Stomach (tissue), 9 donors: ENCODE data around the gene CFAP299. TPM values are rescaled to one million over a fixed set of nuclear protein-coding genes. Genes with fewer than 3 reads are reported as not detected.

ENCODE experiments used
- DNase-seq, 2 donors: peaks; one replicate each; pipeline versions ENCODE4 v3.0.0 to v3.0.0-alpha.2; 2013 to 2019
- H3K27ac ChIP-seq, 5 donors: fragments of 200-600 bp in 4 of 5; sonication (generic) in 4 of 5; one replicate each; pipeline ENCODE4 v1.5.1; 2013 to 2019; ENCODE audit warnings: mild to moderate bottlenecking in 1 of 5, moderate library complexity in 1 of 5
- H3K27me3 ChIP-seq, 3 donors: fragments of 200-600 bp; sonication (generic); one replicate each; pipeline ENCODE4 v1.5.1; 2017 to 2019; ENCODE audit warnings: mixed run types in 1 of 3
- H3K36me3 ChIP-seq, 4 donors: fragments of 200-600 bp; sonication (generic); 1 replicate in 3 of 4; 2 replicates in 1 of 4; pipeline ENCODE4 v1.5.1; 2016 to 2019
- H3K4me1 ChIP-seq, 4 donors: fragments of 200-600 bp; sonication (generic); one replicate each; pipeline ENCODE4 v1.5.1; 2016 to 2019
- H3K4me3 ChIP-seq, 4 donors: fragments of 200-600 bp; sonication (generic) in 3 of 4; one replicate each; pipeline ENCODE4 v1.5.1; 2016 to 2019; ENCODE audit warnings: mild to moderate bottlenecking in 1 of 4
- H3K9me3 ChIP-seq, 4 donors: fragments of 200-600 bp; sonication (generic); one replicate each; pipeline ENCODE4 v1.5.1; 2016 to 2019
- CTCF ChIP-seq, 7 experiments: fragments of 450-650 bp in 4 of 7; fragments of 200-600 bp in 3 of 7; sonication (generic) in 3 of 7; IDR thresholded peaks; one replicate each; pipeline ENCODE4 v1.5.1; 2016 to 2019; ENCODE audit warnings: antibody characterized with exemption in 7 of 7, control low read depth in 2 of 7, mild to moderate bottlenecking in 1 of 7
- EP300 ChIP-seq: sonication (generic); formaldehyde crosslinking; IDR thresholded peaks from one replicate; pipeline ENCODE4 v1.6.1; 2017; ENCODE audit warnings: antibody characterized with exemption
- POLR2A ChIP-seq, 4 donors: fragments of 450-650 bp; IDR thresholded peaks; one replicate each; pipeline ENCODE4 v1.6.1; 2016; ENCODE audit warnings: antibody characterized with exemption in 4 of 4, control low read depth in 2 of 4, mild to moderate bottlenecking in 1 of 4, moderate library complexity in 1 of 4
- POLR2AphosphoS5 ChIP-seq, 3 donors: sonication (generic); formaldehyde crosslinking; IDR thresholded peaks; one replicate each; pipeline ENCODE4 v1.6.1; 2016; ENCODE audit warnings: antibody characterized with exemption in 3 of 3
- WGBS, 5 donors: extraction: QIAGEN DNeasy Blood & Tissue Kit in 3 of 5; methylation state at CpG; one replicate each; pipeline versions ENCODE4 v1.1.5 to v1.1.7; 2013 to 2018; 5-methylcytosine and 5-hydroxymethylcytosine counted together
- intact Hi-C: fragments of 100-400 bp; cut with DNase I; formaldehyde crosslinking; loops from one replicate; pipeline ENCODE4 v1.15.1; 2023; ENCODE audit warnings: low total_unique reads
- polyA plus RNA-seq, 3 donors: library from polyadenylated mRNA; stranded (reverse); fragments of 200-250 nt; gene quantifications; one replicate each; pipeline ENCODE4 v1.2.3, GENCODE V29; 2013
- total RNA-seq, 5 donors: library from RNA; depleted of rRNA; stranded (reverse); fragments of >200 nt; gene quantifications; one replicate each; pipeline versions ENCODE4 v1.1.0 to v1.2.3, GENCODE V29; 2014 to 2016
- donor health status: healthy with polysubstance abuse.
- donor health status: Bipolar disorder and iron deficiency.
- donor health status: healthy.

Gene CFAP299
- total and polyA plus RNA-seq, 8 donors: 0.73 TPM; not detected in 7

GRCh38 chr4:80461412-80461811 is 125.9 kb downstream of the CFAP299 start:
- no peaks in the 10 kb centered on the region for H3K36me3 ChIP-seq
- H3K4me3 ChIP-seq: no peak overlapping the region
- 60 to 91% (median 83%) methylated on average over 1 of the region's 1 CpG for WGBS, 5 donors
- H3K9me3 ChIP-seq: no peaks in the 10 kb centered on the region
- H3K27ac ChIP-seq: no peak overlapping the region
- intact Hi-C loops: no loop called here
- DNase-seq: peak in 1 of 2 donors; percentile 30
- no peak for TF ChIP-seq POLR2A (IDR thresholded peaks at IDR 0.05)
- TF ChIP-seq CTCF (IDR thresholded peaks at IDR 0.05): no peak
- no peak for TF ChIP-seq EP300
- no peak for TF ChIP-seq POLR2AphosphoS5 (IDR thresholded peaks at IDR 0.05)
- H3K4me1 ChIP-seq: peaks cover 0 to 4% (median 0%) of the 10 kb centered on the region in 4 donors
- H3K27me3 ChIP-seq: no peaks in the 10 kb centered on the region

- Histone ChIP-seq H3K27ac (no peak overlapping the region), H3K27me3 (no peaks in the 10 kb centered on the region), H3K4me3 (no peak overlapping the region), H3K9me3 (no peaks in the 10 kb centered on the region), H3K36me3 (no peaks in the 10 kb centered on the region), H3K4me1 (peaks cover 0 to 4% (median 0%) of the 10 kb centered on the region in 4 donors)
- intact Hi-C loops: no loop called here
- DNase-seq: no peak
- 43 to 62% (median 53%) methylated on average over 2 of the region's 2 CpGs for WGBS, 5 donors
- no peak for TF ChIP-seq CTCF (IDR thresholded peaks at IDR 0.05)
- TF ChIP-seq POLR2AphosphoS5 (IDR thresholded peaks at IDR 0.05): no peak
- no peak for TF ChIP-seq EP300
- TF ChIP-seq POLR2A (IDR thresholded peaks at IDR 0.05): no peak
Observed at GRCh38 chr4:80462621-80463091, 127.1 kb downstream of the CFAP299 start.

- no peak for DNase-seq
- intact Hi-C loops: no loop called here
- no peaks in the 10 kb centered on the region for H3K27me3 ChIP-seq
- 69 to 83% (median 75%) methylated on average over 4 of the region's 4 CpGs for WGBS, 5 donors
- H3K4me3 ChIP-seq: no peak overlapping the region
- H3K36me3 ChIP-seq: no peaks in the 10 kb centered on the region
- H3K9me3 ChIP-seq: no peaks in the 10 kb centered on the region
- peaks cover 0 to 4% (median 0%) of the 10 kb centered on the region in 4 donors for H3K4me1 ChIP-seq
- no peak for TF ChIP-seq CTCF (IDR thresholded peaks at IDR 0.05)
- TF ChIP-seq POLR2AphosphoS5 (IDR thresholded peaks at IDR 0.05): no peak
- TF ChIP-seq EP300: no peak
- no peak for TF ChIP-seq POLR2A (IDR thresholded peaks at IDR 0.05)
- no peak overlapping the region for H3K27ac ChIP-seq
Observed at GRCh38 chr4:80463509-80463908, 128.0 kb downstream of the CFAP299 start.

GRCh38 chr4:80465238-80465637 is 129.7 kb downstream of the CFAP299 start:
- intact Hi-C loops: no loop called here
- no peak overlapping the region for H3K27ac ChIP-seq
- 96 to 100% (median 100%) methylated on average over 1 of the region's 1 CpG for WGBS, 5 donors
- H3K9me3 ChIP-seq: no peaks in the 10 kb centered on the region
- no peak for DNase-seq
- no peaks in the 10 kb centered on the region for H3K27me3 ChIP-seq
- peaks cover 0 to 4% (median 0%) of the 10 kb centered on the region in 4 donors for H3K4me1 ChIP-seq
- H3K36me3 ChIP-seq: no peaks in the 10 kb centered on the region
- H3K4me3 ChIP-seq: no peak overlapping the region
- no peak for TF ChIP-seq CTCF (IDR thresholded peaks at IDR 0.05)
- no peak for TF ChIP-seq POLR2AphosphoS5 (IDR thresholded peaks at IDR 0.05)
